CD4-positive, alpha-beta T cell treated with Interleukin-17A for 4 hours (primary cell): ENCODE results near the gene UBE2D1.
"Not testable (repeated sequence)": the region's sequence is repeated elsewhere in the genome, so short reads cannot be mapped to it uniquely, and the experiment has no call there.

Experiments
- DNase-seq: peaks from one replicate; pipeline ENCODE4 v3.0.0-alpha.2; 2020; ENCODE audit warnings: mixed read lengths

UBE2D1 gene

GRCh38 chr10:58384999-58385783 lies 50.4 kb downstream of the UBE2D1 start, which contains the start of gene TFAM:
TFAM (plus strand) TSS chr10:58385410; CDS start chr10:58385548, 138 bp downstream.
- DNase-seq: peak; percentile 98

GRCh38 chr10:58385784-58386112 lies 50.9 kb downstream of the UBE2D1 start:
- DNase-seq: peak; percentile 12

- no peak for DNase-seq
Observed at GRCh38 chr10:58389024-58389423, 54.2 kb downstream of the UBE2D1 start.

DNA sequence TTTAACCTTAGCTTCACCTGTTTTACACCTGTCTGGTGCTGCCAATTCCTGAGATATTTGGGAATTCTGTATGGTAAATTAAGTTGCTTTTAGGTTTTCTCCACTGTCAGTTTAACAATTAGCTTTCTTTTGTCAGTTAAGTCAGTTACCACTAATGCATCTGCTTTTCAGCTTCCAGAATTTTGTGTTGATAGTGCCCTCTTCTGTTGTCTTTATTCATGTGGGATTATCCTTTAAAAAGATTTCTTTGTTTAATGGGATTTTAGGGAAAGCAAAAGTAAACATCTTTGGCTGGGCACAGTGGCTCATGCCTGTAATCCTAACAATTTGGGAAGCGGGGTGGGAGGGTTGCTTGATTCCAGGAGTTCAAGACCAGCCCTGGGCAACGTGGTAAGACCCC lies 58.5 kb downstream of the UBE2D1 start:
- no peak for DNase-seq

- DNase-seq: no peak
Observed at GRCh38 chr10:58394471-58394870, 59.7 kb downstream of the UBE2D1 start.

- DNase-seq: no peak
Observed at GRCh38 chr10:58396057-58396456, 61.3 kb downstream of the UBE2D1 start.

DNA sequence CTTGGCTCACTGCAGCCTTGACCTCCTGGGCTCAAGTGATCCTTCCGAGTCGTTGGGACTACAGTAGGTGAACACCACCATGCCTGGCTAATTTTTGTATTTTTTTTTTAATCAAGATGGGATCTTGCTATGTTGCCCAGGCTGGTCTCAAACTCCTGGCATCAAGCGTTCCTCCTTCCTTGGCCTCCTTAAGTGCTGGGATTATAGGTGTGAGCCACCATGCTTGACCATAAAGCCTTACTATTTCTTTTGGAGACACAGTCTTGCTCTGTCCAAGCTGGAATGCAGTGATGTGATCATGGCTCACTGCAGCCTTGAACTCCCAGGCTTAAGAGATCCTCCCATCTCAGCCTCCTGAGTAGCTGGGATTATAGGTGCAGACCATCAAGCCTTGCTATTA lies 63.0 kb downstream of the UBE2D1 start:
- no peak for DNase-seq

DNA sequence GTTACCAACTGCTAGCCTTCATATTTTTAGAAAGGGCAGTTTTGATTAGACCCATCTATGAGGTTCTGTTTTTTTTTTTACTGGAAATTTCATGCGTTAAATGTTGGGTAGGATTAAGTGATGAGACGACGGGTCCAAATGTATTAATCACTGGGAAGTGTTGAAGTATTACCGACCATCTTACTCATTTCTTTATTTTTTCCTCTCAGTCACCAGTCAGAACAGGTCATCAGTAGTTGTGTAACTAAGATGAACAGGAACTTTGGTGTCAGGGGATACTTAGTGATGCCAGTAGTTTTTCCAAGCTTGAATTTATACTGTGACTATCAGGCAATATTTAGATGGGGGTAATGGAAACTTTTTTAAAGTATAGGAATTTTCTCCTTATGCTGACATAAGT lies 64.6 kb downstream of the UBE2D1 start:
- no peak for DNase-seq

GRCh38 chr10:58400609-58401008 lies 65.8 kb downstream of the UBE2D1 start:
- no peak for DNase-seq

- DNase-seq: no peak
Observed at GRCh38 chr10:58404001-58404400, 69.2 kb downstream of the UBE2D1 start.

- no peak for DNase-seq
Observed at GRCh38 chr10:58409956-58410610, 75.3 kb downstream of the UBE2D1 start.

DNA sequence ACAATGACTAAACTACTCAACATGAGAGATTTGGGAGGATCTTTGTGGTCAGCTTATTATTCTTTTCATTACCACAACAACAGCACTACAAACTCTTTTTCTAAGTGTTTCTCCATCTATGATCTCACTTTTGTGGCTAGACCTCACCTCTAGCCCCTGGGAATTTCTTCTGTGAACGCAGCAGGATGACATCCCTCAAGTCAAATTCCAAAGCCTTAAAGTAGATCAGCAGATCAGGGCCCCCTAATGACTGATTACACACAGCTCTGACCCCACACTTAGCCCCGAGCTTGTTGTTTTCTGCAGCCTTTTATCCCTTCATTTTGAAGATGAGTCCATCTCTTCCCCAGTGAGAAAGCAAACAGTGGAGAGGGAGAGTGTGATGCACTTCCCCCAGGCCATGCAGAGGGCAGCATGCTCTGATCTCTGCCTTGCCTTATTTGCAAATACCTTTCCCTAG lies 77.7 kb downstream of the UBE2D1 start:
- DNase-seq: no peak

GRCh38 chr10:58414270-58415041 lies 79.7 kb downstream of the UBE2D1 start:
- no peak for DNase-seq

GRCh38 chr10:58415757-58416156 lies 81.0 kb downstream of the UBE2D1 start:
- DNase-seq: no peak

GRCh38 chr10:58417902-58418301 lies 83.1 kb downstream of the UBE2D1 start:
- not testable (repeated sequence) for DNase-seq
